ENCODE measurements around the gene KCNQ1.

GRCh38 chr11:2630679-2631078, 185.9 kb downstream of the KCNQ1 start:
- TF ChIP-seq ELF1 (IDR thresholded peaks at IDR 0.05; ENCODE audit: borderline replicate concordance, low read depth): no peak
- TF ChIP-seq REST (IDR thresholded peaks at IDR 0.05; ENCODE audit: low read depth): no peak
- TF ChIP-seq POLR2A (IDR thresholded peaks at IDR 0.05; ENCODE audit: borderline replicate concordance, extremely low read depth, insufficient read depth, insufficient read length): no peak
- no peak for TF ChIP-seq CTCF (IDR thresholded peaks at IDR 0.05 in 2 of 3, conservative IDR thresholded peaks at IDR 0.05 in 1 of 3; ENCODE audit: borderline replicate concordance in 1 of 3, insufficient read depth in 1 of 3, low read depth in 2 of 3, low read length in 2 of 3)
- no peak for TF ChIP-seq POLR2AphosphoS5 (IDR thresholded peaks at IDR 0.05; ENCODE audit: low read depth, low read length)
- no peak for TF ChIP-seq SRF (IDR thresholded peaks at IDR 0.05; ENCODE audit: low read depth)
- no peak for TF ChIP-seq EZH2phosphoT487 (IDR thresholded peaks at IDR 0.05; ENCODE audit: borderline replicate concordance)
- no peak for TF ChIP-seq YY1 (IDR thresholded peaks at IDR 0.05; ENCODE audit: extremely low read depth, insufficient replicate concordance, low read depth, low read length)
- no peak for TF ChIP-seq RAD21 (IDR thresholded peaks at IDR 0.05; ENCODE audit: low read depth)
- TF ChIP-seq EZH2 (IDR thresholded peaks at IDR 0.05): no peak
- TF ChIP-seq EGR1 (IDR thresholded peaks at IDR 0.05; ENCODE audit: low read depth): no peak
- TF ChIP-seq JUND (IDR thresholded peaks at IDR 0.05): no peak
- TF ChIP-seq ZNF274 (IDR thresholded peaks at IDR 0.05; ENCODE audit: low read depth, low read length): no peak
